ENCODE measurements around the gene NLGN1. TPM values are rescaled to one million over a fixed set of nuclear protein-coding genes. Genes with fewer than 3 reads are reported as not detected.
A peak's percentile ranks its signal among the peaks of the same experiment; 100 is the strongest.
"Not testable (repeated sequence)": the region's sequence is repeated elsewhere in the genome, so short reads cannot be mapped to it uniquely, and the experiment has no call there.

Gene NLGN1
- total RNA-seq, 1 experiment from 2014 or later, result 16.9 TPM

DNA sequence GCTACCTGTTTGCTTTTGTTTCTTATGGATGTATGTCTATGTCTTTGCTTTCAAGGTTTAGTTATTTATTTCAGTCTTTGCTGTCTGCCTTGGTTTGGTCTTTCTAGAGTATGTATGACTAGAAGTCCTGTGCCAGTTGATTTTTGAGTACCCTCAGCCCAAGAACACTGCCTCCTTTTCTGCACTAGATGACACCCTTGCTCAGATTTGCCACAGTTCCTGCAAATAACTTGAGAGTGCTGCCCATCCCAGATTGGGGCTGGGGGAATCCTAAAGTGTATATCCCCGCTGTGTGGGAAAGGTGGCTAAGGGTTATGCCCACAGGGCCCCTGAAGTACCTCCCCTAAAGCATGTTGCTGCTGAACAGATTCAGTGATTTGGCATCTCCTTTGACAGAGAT lies 32.0 kb downstream of the NLGN1 start:
- DNase-seq (ENCODE audit: low spot score), result no peak

DNA sequence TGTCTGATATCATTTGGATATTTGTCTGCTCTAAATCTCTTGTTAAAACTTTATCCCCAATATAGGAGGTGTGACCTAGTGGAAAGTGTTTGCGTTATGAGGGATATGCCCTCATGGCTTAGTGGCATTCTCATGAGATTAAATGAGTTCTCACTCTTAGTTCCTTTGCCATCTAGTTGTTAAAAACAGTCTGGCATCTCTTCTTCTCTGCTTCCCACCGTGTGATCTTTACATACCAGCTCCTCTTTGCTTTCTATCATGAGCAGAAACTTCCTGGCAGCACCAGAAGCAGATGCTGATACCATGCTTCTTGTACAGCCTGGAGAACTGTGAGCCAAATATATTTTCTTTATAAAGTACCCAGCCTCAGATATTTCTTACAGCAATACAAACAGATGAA lies 33.0 kb downstream of the NLGN1 start:
- no peak for DNase-seq (ENCODE audit: low spot score)

DNA sequence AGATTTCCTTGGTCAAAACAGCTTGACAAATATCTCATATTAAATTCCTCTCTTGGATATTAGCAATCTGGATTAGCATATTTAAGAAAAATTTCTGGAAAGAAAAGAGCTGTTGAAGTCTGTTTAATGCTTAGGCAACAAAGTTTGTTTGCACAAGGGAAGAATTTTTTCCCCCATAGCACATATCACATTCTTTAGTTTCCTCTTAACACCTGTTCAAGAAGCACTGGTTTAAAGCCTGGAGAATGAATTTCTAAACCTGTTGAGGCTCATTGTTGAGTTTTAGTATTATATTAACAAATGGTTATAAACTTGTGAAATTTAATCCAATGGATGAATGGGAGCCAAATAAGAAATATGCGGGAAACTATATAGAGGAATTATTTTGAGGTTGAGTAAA lies 41.5 kb downstream of the NLGN1 start:
- no peak for DNase-seq (ENCODE audit: low spot score)

DNA sequence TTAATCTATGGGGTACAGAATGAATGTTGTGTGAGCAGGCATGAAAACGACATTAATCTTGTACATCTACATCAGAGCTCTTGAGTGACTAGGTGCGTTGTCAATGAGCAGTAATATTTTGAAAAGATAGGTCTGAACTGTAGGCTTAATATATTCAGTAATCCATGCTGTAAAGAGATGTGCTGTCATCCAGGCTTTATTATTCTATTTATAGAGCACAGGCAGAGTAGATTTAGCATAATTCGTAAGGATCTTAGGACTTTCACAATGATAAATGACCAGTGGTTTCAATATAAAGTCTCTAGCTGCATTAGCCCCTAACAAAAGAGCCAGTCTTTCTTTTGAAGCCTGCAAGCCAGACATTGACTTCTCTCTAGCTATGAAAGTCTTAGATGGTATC lies 43.0 kb downstream of the NLGN1 start:
- no peak for DNase-seq (ENCODE audit: low spot score)

DNA sequence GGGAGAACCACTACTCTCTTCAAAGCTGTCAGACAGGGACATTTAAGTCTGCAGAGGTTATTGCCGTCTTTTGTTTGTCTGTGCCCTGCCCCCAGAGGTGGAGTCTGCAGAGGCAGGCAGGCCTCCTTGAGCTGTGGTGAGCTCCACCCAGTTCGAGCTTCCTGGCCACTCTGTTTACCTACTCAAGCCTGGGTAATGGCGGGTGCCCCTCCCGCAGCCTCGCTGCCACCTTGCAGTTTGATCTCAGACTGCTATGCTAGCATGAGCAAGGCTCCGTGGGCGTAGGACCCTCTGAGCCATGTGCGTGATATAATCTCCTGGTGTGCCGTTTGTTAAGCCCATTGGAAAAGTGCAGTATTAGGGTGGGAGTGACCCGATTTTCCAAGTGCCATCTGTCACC lies 54.0 kb downstream of the NLGN1 start:
- not testable (repeated sequence) for DNase-seq (ENCODE audit: low spot score)

DNA sequence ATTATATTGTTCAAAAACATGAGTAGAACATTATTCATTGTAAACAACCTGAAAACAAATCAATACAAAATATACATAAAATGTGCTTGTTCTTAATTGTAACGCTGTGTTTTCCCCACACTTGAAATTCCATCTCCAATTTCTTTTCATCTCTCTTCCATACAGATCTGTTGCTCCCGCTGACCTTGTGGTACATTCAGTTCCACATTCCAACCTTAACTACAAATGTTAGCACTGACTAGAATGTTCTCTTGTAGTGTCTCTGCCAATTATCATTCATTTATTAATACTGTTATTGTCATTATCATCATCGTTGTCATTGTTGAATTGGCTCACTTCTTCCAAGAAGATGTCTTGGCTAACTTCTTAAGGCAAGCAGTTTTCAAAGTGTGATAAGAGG lies 65.7 kb downstream of the NLGN1 start:
- DNase-seq (ENCODE audit: low spot score), result no peak

DNA sequence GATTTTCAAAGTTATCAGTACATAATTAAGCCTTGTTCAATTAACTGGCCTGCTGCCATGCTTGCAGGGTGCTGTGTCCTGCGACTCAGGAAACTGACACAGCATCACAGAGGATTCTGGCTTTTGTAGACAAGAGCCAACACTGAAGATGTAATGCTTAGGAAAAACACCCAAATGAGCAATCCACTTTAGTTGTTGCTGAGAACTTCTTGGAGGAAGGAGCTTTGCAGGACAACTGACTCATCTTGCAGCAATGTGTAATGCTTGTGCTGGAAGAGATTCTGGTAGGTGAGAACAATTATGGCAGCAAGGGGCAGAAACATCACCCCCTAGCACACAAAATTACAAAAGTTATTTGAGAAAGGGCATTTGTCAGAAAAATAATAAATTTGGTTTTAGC lies 67.6 kb downstream of the NLGN1 start:
- DNase-seq (ENCODE audit: low spot score), result peak; percentile 19

DNA sequence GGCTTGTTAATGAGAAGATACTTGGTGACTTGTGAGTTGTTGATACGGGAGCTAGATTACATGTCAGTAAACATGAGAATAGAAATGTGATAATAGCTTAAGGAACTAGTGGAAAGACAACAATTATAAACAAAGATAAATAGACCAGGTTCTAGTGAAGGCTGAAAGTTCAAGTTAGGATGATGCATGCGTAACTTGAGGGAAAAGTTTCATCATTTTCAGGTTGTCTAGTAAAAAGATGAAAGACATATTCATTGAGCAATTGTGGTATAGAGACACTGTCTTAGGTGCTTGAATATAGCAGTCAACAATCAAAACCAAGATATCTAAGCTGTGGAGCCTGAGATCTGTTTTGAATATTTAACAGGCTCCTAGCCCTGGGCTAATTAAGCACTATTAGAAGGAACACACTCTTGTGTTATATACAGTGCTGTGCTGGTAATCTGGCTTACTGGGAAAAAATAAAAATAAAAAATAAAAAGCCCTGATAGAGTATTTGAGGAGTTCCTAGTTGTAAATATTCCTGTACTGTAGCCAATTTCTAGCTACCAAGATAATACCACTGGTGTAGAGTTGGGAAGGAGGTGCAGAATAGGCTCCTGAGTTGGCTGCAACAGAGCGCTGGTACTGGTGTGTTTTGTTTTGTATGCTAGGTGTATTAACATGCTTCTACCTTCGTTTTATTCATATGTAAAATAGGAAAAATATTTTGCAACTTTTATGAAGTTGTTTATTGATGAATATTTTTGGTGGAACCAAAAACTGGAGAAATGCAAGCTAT lies 68.5 kb downstream of the NLGN1 start:
- DNase-seq (ENCODE audit: low spot score), result no peak

DNA sequence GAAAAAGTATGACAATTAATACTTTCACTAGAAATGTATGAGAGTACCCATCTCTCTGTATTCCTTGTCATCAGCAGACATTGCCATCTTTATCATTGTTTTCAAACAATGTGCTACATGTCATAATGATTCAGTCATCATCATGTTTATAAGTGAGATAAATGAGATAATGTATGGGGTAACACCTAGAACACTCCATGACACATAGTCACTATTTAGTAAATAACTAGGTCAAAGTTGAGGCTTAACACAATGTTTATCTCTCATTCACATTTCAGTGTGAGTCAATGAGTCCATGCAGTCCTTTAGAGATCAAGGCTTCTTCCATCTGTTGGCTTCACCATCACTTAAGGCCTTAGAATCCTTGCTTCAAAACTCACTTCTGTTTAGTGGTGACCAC lies 70.0 kb downstream of the NLGN1 start:
- peak; percentile 13 for DNase-seq (ENCODE audit: low spot score)

DNA sequence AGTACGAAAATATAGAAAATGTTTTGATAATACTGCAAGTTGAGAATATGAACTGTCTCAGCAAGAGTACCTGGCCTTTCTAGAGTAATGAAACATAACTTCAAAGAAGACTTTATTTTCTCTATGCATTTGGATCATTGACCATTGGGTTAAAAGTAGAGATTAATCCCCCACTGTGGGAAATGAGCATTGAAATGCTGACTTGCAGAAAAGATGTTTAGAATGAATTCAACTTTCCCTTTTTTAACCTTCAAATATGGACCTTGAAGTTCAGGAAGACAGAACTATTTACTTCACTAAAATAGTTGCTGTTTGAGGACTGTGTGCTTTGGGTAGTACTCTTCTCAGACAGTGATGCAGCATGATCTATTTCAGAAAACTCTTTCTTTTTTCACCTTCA lies 75.7 kb downstream of the NLGN1 start:
- no peak for DNase-seq (ENCODE audit: low spot score)

DNA sequence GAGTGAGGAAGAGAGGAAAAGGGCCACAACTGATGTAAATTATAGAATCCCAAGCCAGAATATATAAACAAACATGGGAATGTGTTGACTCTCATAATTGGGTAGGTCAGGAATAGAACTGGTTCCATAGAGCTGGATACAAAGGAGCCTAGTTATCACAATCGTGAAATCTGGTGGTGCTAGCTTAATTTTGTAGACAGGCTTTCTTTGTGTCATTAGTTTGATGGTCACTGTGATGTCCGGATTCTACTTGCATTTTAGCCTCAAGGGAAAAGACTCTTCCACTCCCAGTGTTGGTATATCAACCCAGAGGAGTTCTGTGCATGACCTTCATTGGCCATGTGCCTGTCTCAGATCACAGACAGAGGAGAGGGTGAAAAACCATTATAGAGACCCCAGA lies 81.8 kb downstream of the NLGN1 start:
- no peak for DNase-seq (ENCODE audit: low spot score)

DNA sequence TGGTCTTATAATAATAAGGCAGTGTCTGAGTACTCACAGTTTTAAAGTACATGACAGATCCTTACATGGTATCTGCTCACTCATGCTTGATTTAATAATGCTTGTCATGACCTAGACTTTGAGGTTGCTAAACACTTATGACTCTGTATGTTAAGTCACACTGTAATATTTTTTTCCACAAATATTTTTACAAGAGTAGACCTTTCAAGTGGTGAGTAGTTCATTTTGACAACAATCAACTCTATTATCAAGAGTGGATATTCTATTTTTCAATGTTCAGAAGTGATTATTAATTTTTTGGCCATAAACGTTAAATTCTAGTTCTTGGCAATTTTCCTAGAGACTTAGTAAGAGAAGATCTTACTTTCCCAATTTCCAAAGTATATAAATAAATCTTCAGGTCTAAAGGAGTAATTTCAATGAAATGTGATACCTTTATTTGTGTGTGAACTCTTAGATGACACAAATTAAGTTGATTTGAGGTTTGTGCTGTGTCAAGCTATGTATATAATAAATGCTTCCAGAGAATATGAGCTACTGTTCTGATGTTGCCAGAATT lies 104.5 kb downstream of the NLGN1 start:
- DNase-seq (ENCODE audit: low spot score), result peak; percentile 34

DNA sequence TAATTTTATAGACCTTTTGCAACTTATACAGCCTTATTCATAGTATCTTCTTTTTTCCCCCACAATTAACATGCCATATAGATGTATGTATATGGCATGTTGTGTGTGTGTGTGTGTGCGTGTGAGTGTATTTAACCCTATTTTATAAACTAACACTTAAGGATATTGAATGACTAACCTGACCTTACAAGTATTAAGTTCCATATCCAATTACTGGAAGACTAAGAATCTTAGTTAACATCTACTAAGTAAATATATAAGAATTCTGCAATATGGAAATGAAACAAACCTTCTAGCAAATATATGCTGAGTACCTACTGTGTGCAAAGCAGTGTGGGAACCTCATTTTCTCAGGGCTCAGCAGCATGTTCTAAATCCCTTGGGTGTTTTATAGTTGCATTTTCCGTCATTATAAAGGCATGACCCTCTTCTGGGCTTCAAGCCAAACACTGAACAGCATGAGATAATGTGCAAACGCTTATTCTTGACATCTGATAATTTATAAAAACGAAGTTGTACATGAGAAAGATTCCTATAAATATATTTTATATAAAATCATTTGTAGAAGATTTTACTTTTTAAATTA lies 105.5 kb downstream of the NLGN1 start:
- DNase-seq (ENCODE audit: low spot score), result peak; percentile 66

DNA sequence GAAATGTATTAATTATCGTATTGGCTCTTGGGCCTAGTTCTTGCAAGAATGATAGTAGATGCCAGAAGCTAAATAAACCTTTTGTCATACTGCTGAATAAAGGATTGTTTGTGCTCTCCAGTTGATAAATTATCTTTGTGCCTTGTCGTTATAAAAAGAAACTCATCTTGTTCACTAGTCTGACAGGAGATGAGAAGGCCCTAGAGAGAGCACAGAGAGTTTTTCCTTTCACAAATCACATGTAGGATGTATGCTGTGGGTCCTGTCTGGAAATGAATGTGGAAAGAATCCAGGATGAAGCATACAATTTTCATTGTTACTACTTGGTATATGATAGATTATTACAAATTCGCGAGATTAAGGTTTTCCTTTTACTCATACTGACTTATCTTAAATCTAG lies 113.0 kb downstream of the NLGN1 start:
- no peak for DNase-seq (ENCODE audit: low spot score)

DNA sequence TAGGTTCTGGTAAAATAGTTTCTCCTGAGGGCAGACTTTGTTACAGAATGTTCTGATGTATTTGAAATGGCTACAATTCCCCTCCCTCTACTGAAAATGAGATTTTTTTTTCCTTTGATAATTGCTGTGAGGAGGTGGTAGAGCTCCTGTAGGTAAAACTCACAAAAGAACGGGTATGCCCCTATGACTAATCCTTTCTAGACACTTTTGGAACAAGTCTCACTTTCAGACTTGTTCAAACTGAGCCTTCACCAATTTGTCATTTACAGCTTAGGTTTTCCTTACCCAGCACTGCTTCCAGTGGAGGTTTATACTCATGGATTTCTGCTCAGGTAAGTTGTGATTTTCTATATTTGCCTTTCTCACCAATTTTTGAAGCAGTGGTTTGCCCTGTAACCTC lies 115.6 kb downstream of the NLGN1 start:
- DNase-seq (ENCODE audit: low spot score), result no peak

DNA sequence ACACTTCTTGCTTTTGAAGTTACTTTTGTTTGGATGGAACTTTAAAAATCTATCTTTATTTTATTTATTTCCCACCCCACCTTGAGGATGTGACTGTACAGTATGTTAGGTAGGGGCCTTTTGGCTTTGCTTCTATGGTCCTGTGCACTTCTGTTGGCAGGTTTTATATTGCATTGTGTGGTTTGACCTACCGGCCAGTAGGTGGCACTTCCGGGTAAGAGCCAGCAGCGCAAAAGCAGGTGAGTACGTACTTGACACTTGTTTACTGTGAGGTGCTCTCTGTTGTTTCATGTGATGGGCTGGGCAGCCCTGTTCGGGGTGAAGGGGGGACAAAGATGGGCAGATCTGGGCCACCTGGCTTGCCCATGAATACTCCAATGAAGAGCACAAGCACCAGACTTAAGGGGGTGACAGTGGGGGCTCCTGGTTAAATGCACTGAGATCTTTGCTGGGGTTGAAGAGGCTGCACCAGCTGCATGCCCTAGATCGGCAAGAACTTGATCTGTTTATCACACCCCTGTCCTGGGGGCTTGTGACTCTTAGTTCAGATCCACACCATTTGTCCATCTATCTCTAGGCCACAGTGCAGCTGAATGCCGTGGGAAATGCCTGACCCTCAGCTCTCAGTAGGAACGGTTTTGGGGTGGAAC lies 131.6 kb downstream of the NLGN1 start:
- peak; percentile 53 for DNase-seq (ENCODE audit: low spot score)

DNA sequence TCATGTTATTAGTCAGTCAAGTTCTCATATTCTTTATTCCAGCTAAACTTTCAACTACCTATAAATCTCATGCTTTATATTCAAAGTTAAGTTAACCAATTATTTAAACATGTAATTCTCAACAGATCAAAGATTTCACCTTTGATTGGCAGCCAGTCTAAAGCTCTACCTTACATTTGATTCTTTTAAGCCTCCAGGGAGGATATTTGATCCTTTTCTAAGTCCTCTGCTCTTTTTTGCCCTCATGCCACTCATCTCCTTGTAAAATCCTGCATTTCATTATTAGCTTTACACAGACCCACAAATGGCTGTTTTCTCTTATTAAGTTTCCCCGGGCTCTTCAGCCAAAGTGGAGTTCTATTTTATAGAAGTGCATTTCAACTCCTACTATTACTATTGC lies 134.1 kb downstream of the NLGN1 start:
- DNase-seq (ENCODE audit: low spot score), result no peak

DNA sequence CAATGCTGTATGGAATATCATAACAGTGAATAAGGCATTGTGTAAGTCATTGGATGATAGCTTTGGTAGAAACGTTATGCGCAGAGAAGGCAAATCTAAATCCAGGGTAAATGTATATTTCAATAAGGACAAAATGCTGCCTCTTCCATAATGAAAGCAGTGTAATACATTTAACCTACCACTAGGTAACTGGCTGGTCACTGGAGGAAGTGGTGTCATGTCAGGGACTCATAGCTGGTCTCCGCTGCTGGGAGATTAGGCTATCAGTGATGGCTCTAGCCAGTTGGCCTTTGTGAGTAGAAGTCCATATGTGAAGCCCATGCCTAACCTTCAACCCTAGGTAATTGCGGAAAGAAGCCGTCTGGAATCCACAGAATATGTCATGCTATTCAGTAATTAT lies 140.9 kb downstream of the NLGN1 start:
- DNase-seq (ENCODE audit: low spot score), result no peak

DNA sequence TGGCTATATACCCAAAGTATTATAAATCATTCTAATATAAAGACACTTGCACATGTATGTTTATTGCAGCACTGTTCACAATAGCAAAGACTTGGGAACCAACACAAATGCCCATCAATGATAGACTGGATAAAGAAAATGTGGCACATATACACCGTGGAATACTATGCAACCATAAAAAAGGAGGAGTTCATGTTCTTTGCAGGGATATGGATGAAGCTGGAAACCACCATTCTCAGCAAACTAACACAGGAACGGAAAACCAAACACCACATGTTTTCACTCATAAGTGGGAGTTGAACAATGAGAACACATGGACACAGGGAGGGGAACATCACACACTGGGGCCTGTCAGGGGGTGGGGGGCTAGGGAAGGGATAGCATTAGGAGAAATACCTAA lies 148.0 kb downstream of the NLGN1 start:
- not testable (repeated sequence) for DNase-seq (ENCODE audit: low spot score)

DNA sequence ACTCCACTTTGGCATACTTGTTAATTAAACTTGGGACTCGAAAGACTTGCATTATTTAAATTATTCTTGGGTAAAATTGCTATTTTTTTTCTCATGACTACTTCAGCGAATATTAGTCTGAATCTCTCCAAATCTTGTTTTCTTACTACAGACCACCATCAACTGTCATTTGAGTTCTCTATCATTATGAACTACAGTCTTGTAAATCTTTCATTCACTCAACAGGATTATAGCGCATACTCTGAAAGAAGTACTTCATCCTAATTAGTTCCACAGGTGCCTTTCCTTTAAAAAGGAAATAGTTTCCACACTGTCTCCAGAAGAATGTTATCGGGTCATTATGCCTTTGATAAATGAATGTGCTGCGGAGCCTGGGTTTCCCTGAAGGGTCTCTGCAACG lies 149.5 kb downstream of the NLGN1 start:
- DNase-seq (ENCODE audit: low spot score), result no peak

DNA sequence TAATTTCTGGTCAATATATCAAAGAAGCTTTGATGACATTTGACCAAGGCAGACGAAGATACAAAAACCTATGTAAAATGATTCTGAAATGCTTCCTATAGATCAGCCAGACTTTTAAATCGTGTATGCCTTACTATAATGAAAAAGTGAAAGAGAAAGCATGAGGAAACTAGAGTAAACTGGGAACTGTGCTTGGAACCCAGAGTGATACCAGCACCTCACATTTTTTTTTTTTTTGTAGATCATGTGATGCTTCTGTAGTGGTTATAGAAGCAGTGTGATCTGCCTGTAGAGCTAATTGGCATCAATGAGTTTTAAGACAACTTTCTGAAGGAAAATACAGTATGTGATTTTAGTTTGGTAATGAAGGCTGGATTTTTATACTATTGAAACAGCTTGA lies 150.7 kb downstream of the NLGN1 start:
- peak; percentile 16 for DNase-seq (ENCODE audit: low spot score)

DNA sequence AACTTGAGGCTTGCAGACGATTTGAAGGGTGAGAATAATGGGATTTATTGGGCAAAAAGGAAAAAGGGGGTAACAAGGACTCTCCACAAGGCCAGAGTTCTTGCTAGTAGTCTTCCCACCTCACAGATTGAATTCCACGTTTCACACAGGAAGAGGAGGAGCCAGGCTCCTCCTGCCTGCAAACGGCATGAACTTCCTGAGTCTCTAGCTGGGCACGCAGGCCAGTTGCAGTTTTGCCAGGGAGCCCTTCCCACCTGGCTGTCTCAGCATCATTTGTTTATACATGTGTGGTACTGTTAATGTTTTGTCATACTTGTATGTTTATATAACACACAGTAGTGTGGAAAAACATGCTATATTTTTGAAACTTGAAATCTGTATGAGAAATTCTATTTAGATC lies 155.0 kb downstream of the NLGN1 start:
- peak; percentile 86 for DNase-seq (ENCODE audit: low spot score)
